BJ (cell line): ENCODE measurements around the gene DNAI7. TPM values are rescaled to one million over a fixed set of nuclear protein-coding genes. Genes with fewer than 3 reads are reported as not detected.

ENCODE experiments used
- CTCF ChIA-PET: fragments of 350-600 bp; formaldehyde crosslinking; extraction: SDS; loops from one replicate; lab custom pipeline; 2021; ENCODE audit warnings: antibody characterized with exemption, inconsistent platforms; lab: Yijun Ruan, JAX
- POLR2A ChIA-PET: fragments of 300-600 bp; sonication (Branson Sonifier 250); formaldehyde crosslinking; extraction: SDS; loops from one replicate; lab custom pipeline; 2021; ENCODE audit warnings: antibody characterized with exemption; lab: Charles Lee
- DNase-seq: peaks from one replicate; pipeline ENCODE4 v3.0.0-alpha.2; 2011; ENCODE audit warnings: low read depth
- H3K27me3 ChIP-seq: 2 replicates; pipeline ENCODE4 v1.6.0; 2011; ENCODE audit warnings: low read length; ENCODE audit not compliant: control insufficient read depth, insufficient read depth
- H3K36me3 ChIP-seq: 2 replicates; pipeline ENCODE4 v1.5.1; 2011; ENCODE audit warnings: low read length; ENCODE audit not compliant: control insufficient read depth, insufficient read depth
- H3K4me3 ChIP-seq: 2 replicates; pipeline ENCODE4 v1.5.1; 2011; ENCODE audit warnings: low read depth, mild to moderate bottlenecking, control low read depth, low read length
- polyA plus RNA-seq: library from polyadenylated mRNA; depleted of rRNA; stranded (reverse); fragments of >200 nt; gene quantifications from 2 replicates; pipeline ENCODE4 v1.2.3, GENCODE V29; 2011
- TF ChIP-seq, protein P1 (sequence below): IDR thresholded peaks from 2 replicates; pipeline ENCODE4 v1.5.1; 2011; ENCODE audit warnings: low read depth, mild to moderate bottlenecking, control low read depth, inconsistent platforms, low read length, moderate library complexity; ENCODE audit not compliant: insufficient read depth

DNAI7 gene
- polyA plus RNA-seq, 1 experiment, result 0.11 TPM

GRCh38 chr12:25113651-25114050 is 81.3 kb downstream of the DNAI7 start:
- ChIA-PET POLR2A (no interaction called here), CTCF (interaction anchor here (1.0 kb wide), 1 partner anchor 39 kb away, joined by 3 read pairs; no protein-coding TSS in a partner anchor)
- Histone ChIP-seq H3K4me3 (no peak overlapping the region), H3K27me3 (no peaks in the 10 kb centered on the region), H3K36me3 (no peaks in the 10 kb centered on the region)
- TF ChIP-seq, protein P1, sequence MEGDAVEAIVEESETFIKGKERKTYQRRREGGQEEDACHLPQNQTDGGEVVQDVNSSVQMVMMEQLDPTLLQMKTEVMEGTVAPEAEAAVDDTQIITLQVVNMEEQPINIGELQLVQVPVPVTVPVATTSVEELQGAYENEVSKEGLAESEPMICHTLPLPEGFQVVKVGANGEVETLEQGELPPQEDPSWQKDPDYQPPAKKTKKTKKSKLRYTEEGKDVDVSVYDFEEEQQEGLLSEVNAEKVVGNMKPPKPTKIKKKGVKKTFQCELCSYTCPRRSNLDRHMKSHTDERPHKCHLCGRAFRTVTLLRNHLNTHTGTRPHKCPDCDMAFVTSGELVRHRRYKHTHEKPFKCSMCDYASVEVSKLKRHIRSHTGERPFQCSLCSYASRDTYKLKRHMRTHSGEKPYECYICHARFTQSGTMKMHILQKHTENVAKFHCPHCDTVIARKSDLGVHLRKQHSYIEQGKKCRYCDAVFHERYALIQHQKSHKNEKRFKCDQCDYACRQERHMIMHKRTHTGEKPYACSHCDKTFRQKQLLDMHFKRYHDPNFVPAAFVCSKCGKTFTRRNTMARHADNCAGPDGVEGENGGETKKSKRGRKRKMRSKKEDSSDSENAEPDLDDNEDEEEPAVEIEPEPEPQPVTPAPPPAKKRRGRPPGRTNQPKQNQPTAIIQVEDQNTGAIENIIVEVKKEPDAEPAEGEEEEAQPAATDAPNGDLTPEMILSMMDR, result no peak
- DNase-seq, result no peak

DNA sequence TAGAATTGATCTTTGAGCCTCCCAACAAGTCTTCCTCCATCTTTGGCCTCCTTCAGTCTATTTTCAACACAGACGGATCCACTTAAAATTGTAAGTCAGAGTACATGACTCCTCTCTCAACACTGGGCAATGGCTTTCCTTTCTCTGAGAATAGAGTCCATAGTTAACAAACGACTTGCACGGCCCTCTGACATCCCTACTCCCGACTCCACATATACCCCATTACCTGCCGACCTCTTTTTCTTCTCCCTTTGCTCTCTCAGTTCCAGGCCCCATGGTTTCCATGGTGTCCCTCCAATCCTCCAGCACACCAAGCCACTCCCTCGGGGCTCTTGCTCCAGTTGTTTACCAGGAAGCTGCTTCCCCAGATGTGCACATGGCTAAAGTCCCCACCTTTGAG is 84.7 kb downstream of the DNAI7 start:
- no peaks in the 10 kb centered on the region for H3K36me3 ChIP-seq
- no peaks in the 10 kb centered on the region for H3K27me3 ChIP-seq
- CTCF ChIA-PET, result no interaction called here
- POLR2A ChIA-PET, result no interaction called here
- TF ChIP-seq, protein P1, result no peak
- H3K4me3 ChIP-seq, result no peak overlapping the region
- DNase-seq, result no peak

DNA sequence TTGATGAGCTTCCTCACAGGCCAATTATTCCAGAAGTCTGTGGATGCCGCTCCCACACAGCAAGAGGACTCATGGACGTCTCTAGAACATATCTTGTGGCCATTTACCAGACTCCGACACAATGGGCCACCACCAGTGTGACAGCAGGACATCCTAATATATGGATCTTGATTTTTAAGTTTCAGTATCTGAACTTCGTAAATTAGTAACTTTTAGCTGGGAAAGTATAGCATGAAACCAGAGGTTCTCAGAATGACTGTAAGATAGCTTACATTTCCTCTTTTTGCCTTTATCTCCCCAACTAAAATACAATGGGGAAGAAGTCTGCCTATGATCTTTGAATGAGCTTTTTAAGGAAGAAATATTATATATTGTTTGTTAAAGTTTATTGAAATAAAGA is 87.0 kb downstream of the DNAI7 start:
- CTCF ChIA-PET, result no interaction called here
- DNase-seq, result no peak
- POLR2A ChIA-PET, result no interaction called here
- H3K4me3 ChIP-seq, result no peak overlapping the region
- no peaks in the 10 kb centered on the region for H3K36me3 ChIP-seq
- H3K27me3 ChIP-seq, result no peaks in the 10 kb centered on the region
- TF ChIP-seq, protein P1, result no peak

- POLR2A ChIA-PET, result no interaction called here
Observed at GRCh38 chr12:25106818-25107217, 88.1 kb downstream of the DNAI7 start.

GRCh38 chr12:25102402-25102801 is 92.6 kb downstream of the DNAI7 start:
- CTCF ChIA-PET, result no interaction called here
- DNase-seq, result no peak
- Histone ChIP-seq H3K27me3 (no peaks in the 10 kb centered on the region), H3K36me3 (no peaks in the 10 kb centered on the region), H3K4me3 (no peak overlapping the region)
- TF ChIP-seq, protein P1, result no peak
- POLR2A ChIA-PET, result no interaction called here

More at GRCh38 chr12:25106818-25107217, 88.1 kb downstream of the DNAI7 start:
- no peak for DNase-seq
- no peak overlapping the region for H3K4me3 ChIP-seq
- CTCF ChIA-PET, result no interaction called here
- no peaks in the 10 kb centered on the region for H3K27me3 ChIP-seq
- TF ChIP-seq, protein P1, result no peak
- H3K36me3 ChIP-seq, result no peaks in the 10 kb centered on the region
